K562 (cell line): ENCODE measurements around the gene TSEN34. TPM values are rescaled to one million over a fixed set of nuclear protein-coding genes. Genes with fewer than 3 reads are reported as not detected.
"Not testable (repeated sequence)": the region's sequence is repeated elsewhere in the genome, so short reads cannot be mapped to it uniquely, and the experiment has no call there.

Experiments used
- ATAC-seq: fragments of 200-7000 bp; cut with Tn5 transposase; 3 replicates; pipeline ENCODE4 v1.9.1; 2020; ENCODE audit warnings: moderate library complexity
- BruUV-seq: library from RNA; stranded (reverse); fragments of 400-500 nt; replicated peaks from 2 replicates; lab custom pipeline; 2021; lab: Mats Ljungman, UMichigan
- CTCF ChIA-PET: fragments of 300-600 bp; formaldehyde crosslinking; extraction: SDS; loops from one replicate; lab custom pipeline; 2021; ENCODE audit warnings: low intra/inter-chr PET ratio; lab: Yijun Ruan, JAX
- POLR2A ChIA-PET: fragments of 300-600, 350-650 bp; sonication (Branson Sonifier 250); formaldehyde crosslinking; extraction: SDS; loops from one replicate; lab custom pipeline; 2021; ENCODE audit warnings: antibody characterized with exemption, inconsistent platforms; lab: Yijun Ruan, JAX
- DNase-seq, 4 experiments: peaks; one replicate each; pipeline versions ENCODE4 v3.0.0 to v3.0.0-alpha.2; 2011 to 2018; ENCODE audit warnings: low spot score in 3 of 4, mixed read lengths in 3 of 4; ENCODE audit errors: extremely low read depth in 1 of 4
- FAIRE-seq: peaks from 2 replicates; lab custom pipeline; 2011; peaks lifted over from hg19 to GRCh38; lab: Jason Lieb, UNC
- H2AFZ ChIP-seq: 2 replicates; pipeline ENCODE4 v1.6.0; 2011; ENCODE audit warnings: low read depth, low read length, control low read depth, inconsistent platforms
- H3K27ac ChIP-seq: fragments of 200-600 bp; 3 replicates; pipeline ENCODE4 v1.8.0; 2011; ENCODE audit warnings: low read depth, mild to moderate bottlenecking, control low read depth, inconsistent platforms, low read length, moderate library complexity, mixed read lengths; ENCODE audit errors: extremely low read depth
- H3K27me3 ChIP-seq, 2 experiments: fragments of 300-600 bp in 1 of 2; 2 replicates in 1 of 2; 3 replicates in 1 of 2; pipeline versions ENCODE4 v1.6.0 to v1.8.0; 2011; ENCODE audit warnings: inconsistent platforms in 2 of 2, low read length in 2 of 2, mild to moderate bottlenecking in 1 of 2, mixed read lengths in 1 of 2, moderate library complexity in 1 of 2; ENCODE audit not compliant: control insufficient read depth in 2 of 2, insufficient read depth in 2 of 2
- H3K36me3 ChIP-seq: fragments of 300-600 bp; 3 replicates; pipeline ENCODE4 v1.8.0; 2011; ENCODE audit warnings: mild to moderate bottlenecking, low read length, inconsistent platforms; ENCODE audit not compliant: control insufficient read depth, insufficient read depth
- H3K4me1 ChIP-seq, 2 experiments: fragments of 200-600 bp in 1 of 2; replicated peaks in 1 of 2; 2 replicates in 1 of 2; 3 replicates in 1 of 2; pipeline versions ENCODE4 v1.5.1 to v1.8.0; 2011; ENCODE audit warnings: inconsistent platforms in 2 of 2, low read length in 2 of 2, mild to moderate bottlenecking in 1 of 2, mixed read lengths in 1 of 2, moderate library complexity in 1 of 2; ENCODE audit not compliant: control insufficient read depth in 2 of 2, insufficient read depth in 2 of 2
- H3K4me2 ChIP-seq: 2 replicates; pipeline ENCODE4 v1.6.1; 2011; ENCODE audit warnings: low read length, control low read depth, inconsistent platforms, mixed read lengths; ENCODE audit not compliant: insufficient read depth
- H3K4me3 ChIP-seq: fragments of 200-600 bp; sonication (generic), shearing (Covaris generic); 2 replicates; pipeline ENCODE4 v1.5.1; 2016; ENCODE audit warnings: control low read depth, inconsistent platforms
- H3K79me2 ChIP-seq: fragments of 200-600 bp; 3 replicates; pipeline ENCODE4 v1.8.0; 2011; ENCODE audit warnings: low read length, inconsistent platforms; ENCODE audit not compliant: control insufficient read depth, insufficient read depth
- H3K9ac ChIP-seq, 2 experiments: 2 replicates each; pipeline versions ENCODE4 v1.6.0 to v1.6.1; 2011; ENCODE audit warnings: low read depth in 2 of 2, low read length in 2 of 2, control low read depth in 1 of 2, inconsistent platforms in 1 of 2, mild to moderate bottlenecking in 1 of 2, mixed read lengths in 1 of 2; ENCODE audit not compliant: insufficient read depth in 1 of 2
- H3K9me1 ChIP-seq: one replicate; pipeline ENCODE4 v1.6.0; 2011; ENCODE audit warnings: inconsistent platforms, mild to moderate bottlenecking, low read length, moderate library complexity; ENCODE audit not compliant: control insufficient read depth, insufficient read depth
- H3K9me3 ChIP-seq: replicated peaks from 2 replicates; pipeline ENCODE4 v1.5.1; 2011; ENCODE audit warnings: low read depth, low read length, inconsistent platforms; ENCODE audit not compliant: control insufficient read depth, insufficient read depth
- H4K20me1 ChIP-seq: replicated peaks from 2 replicates; pipeline ENCODE4 v1.6.1; 2011; ENCODE audit warnings: low read length, inconsistent platforms, mixed read lengths; ENCODE audit not compliant: control insufficient read depth, insufficient read depth
- HNRNPLL ChIP-seq: fragments of 200-400 bp; formaldehyde crosslinking; IDR thresholded peaks from 2 replicates; pipeline ENCODE4 v1.6.1; 2017; ENCODE audit warnings: low read length, low read depth, mild to moderate bottlenecking; ENCODE audit not compliant: poor library complexity, severe bottlenecking
- PTTG1 ChIP-seq: fragments of 450-650 bp; IDR thresholded peaks from 2 replicates; pipeline ENCODE4 v1.6.1; 2016; ENCODE audit warnings: low read depth, mild to moderate bottlenecking, missing genetic modification characterization, missing compliant biosample characterization
- RAD51 ChIP-seq: fragments of 450-650 bp; IDR thresholded peaks from 2 replicates; pipeline ENCODE4 v1.7.1; 2016; ENCODE audit warnings: low read depth, mild to moderate bottlenecking, borderline replicate concordance
- ZBTB1 ChIP-seq: sonication (generic); formaldehyde crosslinking; IDR thresholded peaks from 2 replicates; pipeline ENCODE4 v1.8.1; 2023; ENCODE audit warnings: missing genetic modification reagents, low read depth, mild to moderate bottlenecking, borderline replicate concordance
- ZFX ChIP-seq: sonication (generic); formaldehyde crosslinking; IDR thresholded peaks from 2 replicates; pipeline ENCODE4 v1.8.0; 2022; ENCODE audit warnings: mild to moderate bottlenecking, missing genetic modification reagents, moderate library complexity
- ZNF146 ChIP-seq: IDR thresholded peaks from one replicate; pipeline ENCODE4 v1.6.1; 2018; ENCODE audit warnings: missing compliant biosample characterization; ENCODE audit not compliant: unreplicated experiment
- ZNF224 ChIP-seq: sonication (generic); formaldehyde crosslinking; IDR thresholded peaks from 2 replicates; pipeline ENCODE4 v1.8.0; 2022; ENCODE audit warnings: mild to moderate bottlenecking, missing genetic modification reagents
- WGBS: fragments of 100-300 bp; shearing (Covaris generic); methylation state at CpG from one replicate; pipeline ENCODE4 v1.1.6; 2016; ENCODE audit warnings: low coverage, mixed read lengths; ENCODE audit not compliant: insufficient coverage; ENCODE audit errors: missing lambda C conversion rate; 5-methylcytosine and 5-hydroxymethylcytosine counted together
- in situ Hi-C: fragments of 300-500 bp; cut with MboI; formaldehyde crosslinking; loops from 4 replicates; pipeline ENCODE4 v1.15.0; 2018; ENCODE audit warnings: inconsistent platforms, mixed read lengths
- intact Hi-C: fragments of 100-400 bp; cut with micrococcal nuclease; formaldehyde crosslinking; loops from 2 replicates; pipeline ENCODE4 v1.14.2; 2022
- polyA plus RNA-seq, 8 experiments: library from polyadenylated mRNA; depleted of rRNA in 4 of 8; stranded (reverse) in 5 of 8; unstranded in 3 of 8; fragments of >200 nt; fragmentation: Nextera tagmentation in 2 of 8; fragmentation: Illumina TruSeq in 1 of 8; extraction: Ambion mirVana in 2 of 8; extraction: Trizol in 1 of 8; gene quantifications; 2 replicates each; pipeline versions ENCODE4 v1.2.1 to v1.2.3, GENCODE V29; 2011 to 2014; ENCODE audit warnings: inconsistent platforms in 1 of 8, missing spikeins in 1 of 8
- total RNA-seq, 7 experiments: library from RNA; depleted of rRNA in 6 of 7; stranded (reverse); fragments of >200 nt in 6 of 7; fragmentation: Illumina TruSeq in 2 of 7; extraction: Trizol in 2 of 7; gene quantifications; 2 replicates each; pipeline versions ENCODE4 v1.2.1 to v1.2.3, GENCODE V29; 2011 to 2021; ENCODE audit warnings: low replicate concordance in 1 of 7
- TF ChIP-seq, protein P1 (sequence below): fragments of 450-650 bp; IDR thresholded peaks from one replicate; pipeline ENCODE4 v1.6.1; 2018; ENCODE audit warnings: mild to moderate bottlenecking, moderate library complexity; ENCODE audit not compliant: partially characterized antibody
- TF ChIP-seq, protein P2 (sequence below): IDR thresholded peaks from 3 replicates; pipeline ENCODE4 v1.6.1; 2011; ENCODE audit warnings: borderline replicate concordance, mild to moderate bottlenecking, moderate library complexity; ENCODE audit not compliant: insufficient read length; ENCODE audit errors: extremely low read depth

Gene TSEN34
- total and polyA plus RNA-seq, 9 of the 15 experiments (the other 6 are each of a cell fraction or from before 2014, with no cell fraction given), result 3.1 to 57.6 (median 29.5) TPM

GRCh38 chr19:54218960-54219661, 28.0 kb downstream of the TSEN34 start (continued):
- TF ChIP-seq, protein P1, sequence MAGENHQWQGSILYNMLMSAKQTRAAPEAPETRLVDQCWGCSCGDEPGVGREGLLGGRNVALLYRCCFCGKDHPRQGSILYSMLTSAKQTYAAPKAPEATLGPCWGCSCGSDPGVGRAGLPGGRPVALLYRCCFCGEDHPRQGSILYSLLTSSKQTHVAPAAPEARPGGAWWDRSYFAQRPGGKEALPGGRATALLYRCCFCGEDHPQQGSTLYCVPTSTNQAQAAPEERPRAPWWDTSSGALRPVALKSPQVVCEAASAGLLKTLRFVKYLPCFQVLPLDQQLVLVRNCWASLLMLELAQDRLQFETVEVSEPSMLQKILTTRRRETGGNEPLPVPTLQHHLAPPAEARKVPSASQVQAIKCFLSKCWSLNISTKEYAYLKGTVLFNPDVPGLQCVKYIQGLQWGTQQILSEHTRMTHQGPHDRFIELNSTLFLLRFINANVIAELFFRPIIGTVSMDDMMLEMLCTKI, result no peak
- TF ChIP-seq RAD51 (no peak), ZNF146 (CRISPR knock-in tag) (no peak), ZBTB1 (CRISPR knock-in tag) (no peak), ZFX (CRISPR knock-in tag) (no peak), HNRNPLL (no peak), ZNF224 (no peak), PTTG1 (tag) (no peak)
- TF ChIP-seq, protein P2, sequence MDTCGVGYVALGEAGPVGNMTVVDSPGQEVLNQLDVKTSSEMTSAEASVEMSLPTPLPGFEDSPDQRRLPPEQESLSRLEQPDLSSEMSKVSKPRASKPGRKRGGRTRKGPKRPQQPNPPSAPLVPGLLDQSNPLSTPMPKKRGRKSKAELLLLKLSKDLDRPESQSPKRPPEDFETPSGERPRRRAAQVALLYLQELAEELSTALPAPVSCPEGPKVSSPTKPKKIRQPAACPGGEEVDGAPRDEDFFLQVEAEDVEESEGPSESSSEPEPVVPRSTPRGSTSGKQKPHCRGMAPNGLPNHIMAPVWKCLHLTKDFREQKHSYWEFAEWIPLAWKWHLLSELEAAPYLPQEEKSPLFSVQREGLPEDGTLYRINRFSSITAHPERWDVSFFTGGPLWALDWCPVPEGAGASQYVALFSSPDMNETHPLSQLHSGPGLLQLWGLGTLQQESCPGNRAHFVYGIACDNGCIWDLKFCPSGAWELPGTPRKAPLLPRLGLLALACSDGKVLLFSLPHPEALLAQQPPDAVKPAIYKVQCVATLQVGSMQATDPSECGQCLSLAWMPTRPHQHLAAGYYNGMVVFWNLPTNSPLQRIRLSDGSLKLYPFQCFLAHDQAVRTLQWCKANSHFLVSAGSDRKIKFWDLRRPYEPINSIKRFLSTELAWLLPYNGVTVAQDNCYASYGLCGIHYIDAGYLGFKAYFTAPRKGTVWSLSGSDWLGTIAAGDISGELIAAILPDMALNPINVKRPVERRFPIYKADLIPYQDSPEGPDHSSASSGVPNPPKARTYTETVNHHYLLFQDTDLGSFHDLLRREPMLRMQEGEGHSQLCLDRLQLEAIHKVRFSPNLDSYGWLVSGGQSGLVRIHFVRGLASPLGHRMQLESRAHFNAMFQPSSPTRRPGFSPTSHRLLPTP, result no peak

- H3K4me3 ChIP-seq, H3K79me2 ChIP-seq, H3K9me3 ChIP-seq, DNase-seq, H3K4me2 ChIP-seq, H3K9ac ChIP-seq, in situ Hi-C loops, H3K27me3 ChIP-seq, intact Hi-C loops, FAIRE-seq, H3K36me3 ChIP-seq, H3K27ac ChIP-seq, POLR2A ChIA-PET, CTCF ChIA-PET, H3K9me1 ChIP-seq, H2AFZ ChIP-seq, BruUV-seq, H4K20me1 ChIP-seq, ATAC-seq: not testable (repeated sequence)
- peaks cover 0 to 23% of the 10 kb centered on the region in 2 experiments; a peak in 2 of 5 replicates for H3K4me1 ChIP-seq
- WGBS, result 86% methylated on average over 1 of the region's 5 CpGs
These were observed 28.6 kb downstream of the TSEN34 start for GRCh38 chr19:54219702-54220101.

- 8% methylated on average over 2 of the region's 7 CpGs for WGBS
- ATAC-seq, H3K79me2 ChIP-seq, H3K9me3 ChIP-seq, H3K9ac ChIP-seq, DNase-seq, BruUV-seq, H3K27me3 ChIP-seq, CTCF ChIA-PET, H3K4me3 ChIP-seq, H3K4me2 ChIP-seq, H3K36me3 ChIP-seq, H3K9me1 ChIP-seq, H2AFZ ChIP-seq, in situ Hi-C loops, H3K27ac ChIP-seq, H4K20me1 ChIP-seq, FAIRE-seq: not testable (repeated sequence)
- peaks cover 0 to 22% of the 10 kb centered on the region in 2 experiments; a peak in 2 of 5 replicates for H3K4me1 ChIP-seq
- POLR2A ChIA-PET, result interaction anchor here (1.0 to 1.9 kb wide), 2 partner anchors 11 to 23 kb away, joined by 3 to 6 read pairs; no protein-coding TSS in a partner anchor
- intact Hi-C loops, result loop anchor here (2.0 kb wide), 1 partner anchor 15 kb away; no protein-coding TSS in a partner anchor
These were observed 30.8 kb downstream of the TSEN34 start for GRCh38 chr19:54221947-54222346.
